GM10248 (cell line): Measurements from ENCODE around the gene FBXO27.

Experiments
- CTCF ChIA-PET: fragments of 300-600 bp; sonication (Branson Sonifier 250); formaldehyde crosslinking; extraction: SDS; loops from one replicate; lab custom pipeline; 2021; ENCODE audit warnings: antibody characterized with exemption; lab: Yijun Ruan, JAX
- POLR2A ChIA-PET: fragments of 350-650 bp; sonication (Branson Sonifier 250); formaldehyde crosslinking; extraction: SDS; loops from one replicate; lab custom pipeline; 2020; ENCODE audit warnings: antibody characterized with exemption; lab: Yijun Ruan, JAX
- DNase-seq: peaks from one replicate; pipeline ENCODE4 v3.0.0; 2012; ENCODE audit errors: extremely low spot score
- TF ChIP-seq, protein P1 (sequence below): IDR thresholded peaks from 2 replicates; pipeline ENCODE4 v1.5.1; 2012; ENCODE audit warnings: mild to moderate bottlenecking, low read depth; ENCODE audit errors: extremely low read depth, missing control alignments, control extremely low read depth

FBXO27 gene

DNA sequence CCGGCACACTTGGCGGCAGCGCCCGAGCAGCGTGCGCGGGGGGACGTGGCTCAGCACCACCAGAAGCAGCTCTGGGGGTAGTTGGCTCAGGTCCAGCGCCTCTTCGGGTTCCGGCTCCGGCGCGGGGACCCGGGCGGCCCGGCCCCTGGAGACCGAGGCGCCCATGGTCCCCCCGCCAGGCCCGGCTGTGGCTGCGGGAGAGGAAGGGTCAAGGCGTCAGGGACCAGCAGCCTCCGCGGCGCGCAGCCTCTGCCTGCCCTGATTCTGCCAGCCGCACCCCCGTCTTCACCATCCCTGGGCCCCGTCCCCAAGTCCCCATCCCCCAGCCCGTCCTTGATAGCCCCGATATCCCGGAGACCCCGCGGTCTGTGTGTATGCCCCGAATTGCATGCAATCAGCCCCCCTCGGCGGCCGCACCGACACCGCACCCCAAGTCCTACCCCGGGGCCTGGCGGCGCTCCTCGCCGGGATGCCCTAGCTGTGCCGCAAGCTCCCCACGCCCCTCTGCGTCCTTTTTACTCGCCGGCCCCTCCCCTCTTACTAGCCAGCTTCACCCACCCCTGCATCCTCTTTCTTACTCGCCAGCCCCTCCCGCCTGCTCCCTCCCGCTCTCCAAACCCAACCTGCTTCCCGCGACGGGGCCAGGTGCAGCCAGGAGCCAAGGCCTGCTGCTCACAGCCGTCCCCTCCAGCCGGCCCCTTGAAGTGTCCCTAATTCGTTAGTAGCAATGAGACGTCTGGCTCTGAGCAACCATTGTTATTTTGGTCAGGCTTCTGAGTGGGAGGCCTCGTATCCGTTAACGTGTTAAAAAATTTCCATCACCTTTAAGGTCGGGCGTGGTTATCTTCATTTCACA lies at the start of gene FBXO27:
Gene FBXO27 (minus strand): TSS at position 487 of the 856 bp plus-strand sequence. CDS start 322 bp downstream, at position 165.
- POLR2A ChIA-PET = no interaction called here
- DNase-seq = no peak
- TF ChIP-seq, protein P1, sequence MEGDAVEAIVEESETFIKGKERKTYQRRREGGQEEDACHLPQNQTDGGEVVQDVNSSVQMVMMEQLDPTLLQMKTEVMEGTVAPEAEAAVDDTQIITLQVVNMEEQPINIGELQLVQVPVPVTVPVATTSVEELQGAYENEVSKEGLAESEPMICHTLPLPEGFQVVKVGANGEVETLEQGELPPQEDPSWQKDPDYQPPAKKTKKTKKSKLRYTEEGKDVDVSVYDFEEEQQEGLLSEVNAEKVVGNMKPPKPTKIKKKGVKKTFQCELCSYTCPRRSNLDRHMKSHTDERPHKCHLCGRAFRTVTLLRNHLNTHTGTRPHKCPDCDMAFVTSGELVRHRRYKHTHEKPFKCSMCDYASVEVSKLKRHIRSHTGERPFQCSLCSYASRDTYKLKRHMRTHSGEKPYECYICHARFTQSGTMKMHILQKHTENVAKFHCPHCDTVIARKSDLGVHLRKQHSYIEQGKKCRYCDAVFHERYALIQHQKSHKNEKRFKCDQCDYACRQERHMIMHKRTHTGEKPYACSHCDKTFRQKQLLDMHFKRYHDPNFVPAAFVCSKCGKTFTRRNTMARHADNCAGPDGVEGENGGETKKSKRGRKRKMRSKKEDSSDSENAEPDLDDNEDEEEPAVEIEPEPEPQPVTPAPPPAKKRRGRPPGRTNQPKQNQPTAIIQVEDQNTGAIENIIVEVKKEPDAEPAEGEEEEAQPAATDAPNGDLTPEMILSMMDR = no peak
- CTCF ChIA-PET = interaction anchor here (1.5 kb wide), 1 partner anchor 70 kb away, joined by 4 read pairs; no protein-coding TSS in a partner anchor

GRCh38 chr19:39080431-39080830 lies 48.1 kb upstream of the FBXO27 start:
- TF ChIP-seq, protein P1 = no peak
- ChIA-PET POLR2A (no interaction called here), CTCF (no interaction called here)
- no peak for DNase-seq

GRCh38 chr19:39078436-39079200 lies 46.3 kb upstream of the FBXO27 start:
- CTCF ChIA-PET = interaction anchor here (0.6 to 1.8 kb wide), 2 partner anchors 26 to 1097 kb away, joined by 3 to 5 read pairs; no protein-coding TSS in a partner anchor
- no peak for DNase-seq
- POLR2A ChIA-PET = no interaction called here
- TF ChIP-seq, protein P1 = no peak

GRCh38 chr19:39077323-39077722 lies 45.0 kb upstream of the FBXO27 start:
- POLR2A ChIA-PET = no interaction called here
- no peak for DNase-seq
- CTCF ChIA-PET = no interaction called here
- TF ChIP-seq, protein P1 = no peak

DNA sequence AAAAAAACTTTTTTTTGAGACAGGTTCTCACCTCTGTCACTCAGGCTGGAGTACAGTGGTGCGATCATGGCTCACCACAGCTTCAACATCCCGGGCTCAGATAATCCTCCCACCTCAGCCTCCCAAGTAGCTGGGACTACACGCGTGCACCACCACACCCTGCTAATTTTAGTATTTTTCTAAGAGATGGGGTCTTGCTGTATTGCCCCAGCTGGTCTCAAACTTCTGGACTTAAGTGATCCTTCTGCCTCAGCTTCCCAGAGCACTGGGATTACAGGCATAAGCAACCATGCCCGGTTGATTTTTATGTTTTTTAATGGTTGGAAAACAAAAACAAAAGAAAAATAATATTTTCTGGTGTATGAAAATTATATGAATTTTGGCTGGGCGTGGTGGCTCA lies 42.6 kb upstream of the FBXO27 start:
- DNase-seq = no peak
- TF ChIP-seq, protein P1 = no peak
- ChIA-PET CTCF (no interaction called here), POLR2A (no interaction called here)

DNA sequence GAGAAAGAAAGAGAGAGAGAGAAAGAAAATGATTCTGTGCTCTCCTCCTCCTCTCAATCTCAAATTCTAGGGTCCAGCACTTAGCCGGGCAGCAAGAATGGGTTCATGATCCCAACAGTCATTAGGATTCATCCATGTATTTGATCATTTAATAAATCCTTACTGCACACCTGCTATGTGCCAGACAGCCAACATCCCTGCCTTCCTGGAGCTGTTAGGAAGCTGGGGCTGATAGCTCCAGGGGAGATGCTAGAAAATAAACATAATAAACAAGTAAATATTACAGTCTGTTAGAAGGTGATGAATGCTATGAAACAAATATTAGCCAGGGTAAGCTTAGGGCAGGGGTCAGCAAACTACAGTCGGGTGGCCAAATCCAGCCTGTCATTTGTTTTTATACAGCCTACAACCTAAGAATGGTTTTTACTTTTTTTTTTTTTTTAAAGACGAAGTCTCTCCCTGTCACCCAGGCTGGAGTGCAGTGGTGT lies 41.9 kb upstream of the FBXO27 start:
- POLR2A ChIA-PET = no interaction called here
- CTCF ChIA-PET = interaction anchor here (0.8 to 2.7 kb wide), 5 partner anchors 10 to 106 kb away, joined by 3 to 9 read pairs (median 3); no protein-coding TSS in a partner anchor
- DNase-seq = no peak
- TF ChIP-seq, protein P1 = no peak
